ENCODE data around the gene TUBA1B. TPM values are rescaled to one million over a fixed set of nuclear protein-coding genes. Genes with fewer than 3 reads are reported as not detected.

The TUBA1B gene
- total RNA-seq, 1 experiment from 2014 or later, result 1,866 TPM

- Histone ChIP-seq H3K4me1 (peaks cover 11% of the 10 kb centered on the region), H3K27me3 (replicated peaks; ENCODE audit: control insufficient read depth, insufficient read depth, low read length) (peaks cover 15% of the 10 kb centered on the region; the same call in 1 of the 2 replicates), H3K4me3 (ENCODE audit: low read depth, low read length) (peak within 1 kb of the TSS; percentile 19), H3K9me3 (no peaks in the 10 kb centered on the region), H3K36me3 (ENCODE audit: control insufficient read depth, insufficient read depth, low read length) (no peaks in the 10 kb centered on the region)
- intact Hi-C loops (cut with micrococcal nuclease; ENCODE audit: unreplicated experiment), result loop anchor here (1.0 to 2.0 kb wide), 2 partner anchors 16 to 30 kb away; partner anchors contain the start of gene LMBR1L
- TF ChIP-seq CTCF (IDR thresholded peaks at IDR 0.05; ENCODE audit: insufficient read depth in 1 of 2, low read depth in 1 of 2, low read length in 1 of 2, severe bottlenecking in 1 of 2, unreplicated experiment in 1 of 2), result no peak
- no TSS peak for BruUV-seq (replicated peaks)
- no peaks in the 10 kb centered on the region for H3K9me3 Mint-ChIP-seq (ENCODE audit: unreplicated experiment)
- POLR2A ChIA-PET, result interaction anchor here (0.6 kb wide), 1 partner anchor 20 kb away, joined by 6 read pairs; no protein-coding TSS in a partner anchor
- H3K4me3 Mint-ChIP-seq (ENCODE audit: unreplicated experiment), result peak within 1 kb of the TSS; percentile 40
- H3K4me1 Mint-ChIP-seq (ENCODE audit: low read depth, unreplicated experiment), result peaks cover 7% of the 10 kb centered on the region
- peaks cover 27% of the 10 kb centered on the region for H3K27me3 Mint-ChIP-seq (ENCODE audit: insufficient read depth, unreplicated experiment)
- peaks cover 25% of the 10 kb centered on the region for H3K36me3 Mint-ChIP-seq (ENCODE audit: insufficient read depth, unreplicated experiment)
- no peak within 1 kb of the TSS for H3K27ac Mint-ChIP-seq (ENCODE audit: unreplicated experiment)
- CTCF ChIA-PET, result interaction anchor here (0.6 to 4.9 kb wide), 6 partner anchors 8 to 30 kb away, joined by 3 to 40 read pairs (median 4); partner anchors contain the start of gene LMBR1L
- peak in 1 of 2 experiments; percentile 59 for DNase-seq
These were observed 36.8 kb downstream of the TUBA1B start, which contains the start of gene DHH for GRCh38 chr12:49094160-49094974. DHH (minus strand) TSS chr12:49094801; CDS start chr12:49094512, 289 bp downstream.

- H3K4me3 ChIP-seq (ENCODE audit: low read depth, low read length), result no peak overlapping the region
- CTCF ChIA-PET, result interaction anchor here (0.6 to 4.9 kb wide), 4 partner anchors 16 to 30 kb away, joined by 3 to 40 read pairs (median 4); partner anchors contain the start of gene LMBR1L
- peak overlapping the region; percentile 40 for H3K4me3 Mint-ChIP-seq (ENCODE audit: unreplicated experiment)
These were observed 37.4 kb downstream of the TUBA1B start for GRCh38 chr12:49093792-49094159.

More at GRCh38 chr12:49093792-49094159, 37.4 kb downstream of the TUBA1B start:
- Histone ChIP-seq H3K27me3 (replicated peaks; ENCODE audit: control insufficient read depth, insufficient read depth, low read length) (peaks cover 17% of the 10 kb centered on the region; the same call in 1 of the 2 replicates), H3K36me3 (ENCODE audit: control insufficient read depth, insufficient read depth, low read length) (no peaks in the 10 kb centered on the region), H3K9me3 (no peaks in the 10 kb centered on the region), H3K4me1 (peaks cover 11% of the 10 kb centered on the region)
- POLR2A ChIA-PET, result no interaction called here
- BruUV-seq (replicated peaks), result no TSS peak
- Mint-ChIP-seq H3K9me3 (ENCODE audit: unreplicated experiment) (no peaks in the 10 kb centered on the region), H3K27me3 (ENCODE audit: insufficient read depth, unreplicated experiment) (peaks cover 27% of the 10 kb centered on the region), H3K27ac (ENCODE audit: unreplicated experiment) (no peak overlapping the region), H3K36me3 (ENCODE audit: insufficient read depth, unreplicated experiment) (peaks cover 25% of the 10 kb centered on the region), H3K4me1 (ENCODE audit: low read depth, unreplicated experiment) (peaks cover 7% of the 10 kb centered on the region)
- intact Hi-C loops (cut with micrococcal nuclease; ENCODE audit: unreplicated experiment), result loop anchor here (1.0 to 2.0 kb wide), 2 partner anchors 17 to 29 kb away; partner anchors contain the start of gene LMBR1L
- TF ChIP-seq CTCF (IDR thresholded peaks at IDR 0.05; ENCODE audit: insufficient read depth in 1 of 2, low read depth in 1 of 2, low read length in 1 of 2, severe bottlenecking in 1 of 2, unreplicated experiment in 1 of 2), result no peak
- DNase-seq, result no peak
